22Rv1 (cell line): Measurements from ENCODE around the gene PRRT1B.

Source experiments
- H3K27ac ChIP-seq: fragments of 450-650 bp; 2 replicates; pipeline ENCODE4 v1.5.1; 2017
- CTCF ChIP-seq: fragments of 450-650 bp; IDR thresholded peaks from 2 replicates; pipeline ENCODE4 v1.5.1; 2017; ENCODE audit warnings: mild to moderate bottlenecking
- ZFX ChIP-seq: fragments of 450-650 bp; IDR thresholded peaks from 2 replicates; pipeline ENCODE4 v1.6.1; 2017; ENCODE audit warnings: antibody characterized with exemption, borderline replicate concordance

PRRT1B gene

GRCh38 chr9:131528886-131529505 lies 16.3 kb upstream of the PRRT1B start:
- H3K27ac ChIP-seq, result peak overlapping the region; percentile 76; the same call in 1 of the 2 replicates
- no peak for TF ChIP-seq ZFX
- TF ChIP-seq CTCF, result no peak

GRCh38 chr9:131529597-131530545 lies 15.5 kb upstream of the PRRT1B start:
- H3K27ac ChIP-seq, result peak overlapping the region; percentile 76
- TF ChIP-seq ZFX (no peak), CTCF (no peak)

- H3K27ac ChIP-seq, result peak overlapping the region; percentile 76
- TF ChIP-seq CTCF, result peak; percentile 43
- no peak for TF ChIP-seq ZFX
Measured at GRCh38 chr9:131530546-131530919, 14.8 kb upstream of the PRRT1B start.

GRCh38 chr9:131530920-131531832 lies 14.1 kb upstream of the PRRT1B start, which contains the start of gene UCK1:
TSS of gene UCK1 (minus strand) at chr9:131531263. CDS start at chr9:131531174, 89 bp downstream.
- no peak for TF ChIP-seq ZFX
- TF ChIP-seq CTCF, result peak; percentile 18
- H3K27ac ChIP-seq, result peak within 1 kb of the TSS; percentile 76

- no peak overlapping the region for H3K27ac ChIP-seq
- no peak for TF ChIP-seq ZFX
- no peak for TF ChIP-seq CTCF
Measured at GRCh38 chr9:131534721-131535237, 10.5 kb upstream of the PRRT1B start.

- TF ChIP-seq ZFX (no peak), CTCF (no peak)
- no peak overlapping the region for H3K27ac ChIP-seq
Measured at GRCh38 chr9:131537946-131538345, 7.4 kb upstream of the PRRT1B start.
